Stimulated activated CD8-positive, alpha-beta memory T cell treated with anti-CD3 and anti-CD28 coated beads, Interleukin-2, amount 100 ng/mL, for 48 hours (primary cell): ENCODE results near the gene DMC1.
"Not testable (repeated sequence)": the region's sequence is repeated elsewhere in the genome, so short reads cannot be mapped to it uniquely, and the experiment has no call there.

ENCODE experiments used
- DNase-seq, 2 donors: peaks; one replicate each; pipeline ENCODE4 v3.0.0-alpha.2; 2020; ENCODE audit warnings: low read depth in 2 of 2

Gene DMC1

DNA sequence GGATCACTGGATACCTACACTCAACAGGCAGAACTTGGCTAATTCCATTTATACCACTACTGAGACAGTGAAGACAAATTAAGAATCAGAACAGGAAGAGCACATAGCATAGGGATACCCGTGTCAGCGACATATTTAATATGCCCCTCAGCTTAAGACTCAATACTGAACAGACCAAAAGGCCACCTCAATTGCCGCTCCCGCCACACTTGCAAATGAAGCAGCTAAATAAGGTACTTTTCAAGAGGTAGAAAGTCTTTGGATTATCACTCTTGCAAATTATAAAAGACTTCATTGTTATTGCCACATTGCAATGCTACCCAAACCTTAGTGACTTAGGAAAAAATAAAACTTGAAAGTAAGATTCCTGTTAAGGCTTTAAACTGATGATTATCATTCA, 67.0 kb downstream of the DMC1 start:
- DNase-seq = no peak

DNA sequence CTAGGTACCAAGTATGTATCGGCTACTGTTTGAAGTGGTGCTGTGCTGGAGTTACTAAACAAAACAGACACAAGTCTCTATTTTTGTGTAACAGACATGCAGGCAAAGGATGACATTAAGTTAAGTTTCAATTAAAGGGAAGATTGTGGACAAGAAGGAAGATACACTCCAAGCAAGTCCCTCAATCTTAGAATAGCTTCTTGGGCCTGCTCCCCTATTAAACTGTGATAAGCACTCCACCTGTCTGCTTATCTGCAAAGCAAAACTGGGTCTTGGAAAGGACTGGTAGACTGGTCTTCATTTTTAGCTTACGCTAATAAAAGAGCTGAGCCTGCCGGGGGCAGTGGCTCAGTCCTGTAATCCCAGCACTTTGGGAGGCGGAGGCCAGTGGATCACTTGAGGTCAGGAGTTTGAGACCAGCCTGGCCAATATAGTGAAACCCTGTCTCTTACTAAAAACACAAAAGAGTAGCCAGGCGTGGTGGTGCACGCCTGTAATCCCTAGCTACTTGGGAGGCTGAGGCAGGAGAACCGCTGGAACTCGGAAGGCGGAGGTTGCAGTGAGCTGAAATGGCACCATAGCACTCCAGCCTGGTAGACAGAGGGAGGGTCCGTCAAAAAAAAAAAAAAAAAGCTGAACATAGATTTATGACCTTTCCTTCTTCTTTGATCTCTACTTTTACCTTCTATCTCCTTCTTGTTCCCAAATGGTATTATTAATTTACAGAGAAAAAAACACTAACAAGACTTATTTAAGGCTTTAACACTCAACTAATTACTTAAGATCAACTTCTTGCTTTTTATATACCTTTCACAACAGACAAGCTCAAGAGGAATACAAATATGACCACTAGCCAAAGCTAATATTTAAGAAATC, 67.9 kb downstream of the DMC1 start:
- no peak for DNase-seq

DNA sequence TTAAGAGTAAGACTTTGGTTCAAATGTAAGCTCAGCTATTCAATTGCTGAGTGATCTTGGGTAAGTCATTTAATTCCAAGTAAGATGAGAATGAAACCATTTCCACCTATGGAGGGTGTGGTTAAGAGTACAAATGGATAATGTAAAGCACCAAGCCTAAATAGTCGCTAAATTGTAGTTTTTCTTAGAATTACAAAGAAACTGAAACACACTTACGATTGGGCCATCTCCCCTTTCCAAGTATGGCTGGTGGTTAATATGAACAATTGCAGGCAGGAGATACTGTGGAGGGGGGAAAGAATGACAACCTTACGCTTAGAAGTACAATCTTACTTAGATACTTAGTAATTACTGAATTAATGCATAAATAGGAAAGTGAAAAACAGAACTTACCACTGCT, 72.1 kb downstream of the DMC1 start:
- no peak for DNase-seq

DNA sequence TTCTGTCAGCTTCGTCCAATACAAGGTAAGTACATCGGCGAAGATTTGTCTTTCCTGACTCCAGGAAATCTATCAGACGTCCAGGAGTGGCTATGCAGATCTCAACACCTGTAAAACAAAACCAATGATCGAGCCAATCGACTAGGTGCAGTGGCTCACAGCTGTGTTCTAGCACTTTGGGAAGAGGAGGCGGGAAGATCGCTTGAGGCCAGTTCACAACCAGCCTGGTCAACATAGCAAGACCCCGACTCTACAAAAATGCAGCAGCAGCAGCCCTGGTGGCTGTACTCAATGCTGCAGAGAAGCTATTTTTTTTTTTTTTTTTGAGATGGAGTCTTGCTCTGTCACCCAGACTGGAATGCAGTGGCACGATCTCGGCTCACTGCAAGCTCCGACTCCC, 75.0 kb downstream of the DMC1 start:
- no peak for DNase-seq

DNA sequence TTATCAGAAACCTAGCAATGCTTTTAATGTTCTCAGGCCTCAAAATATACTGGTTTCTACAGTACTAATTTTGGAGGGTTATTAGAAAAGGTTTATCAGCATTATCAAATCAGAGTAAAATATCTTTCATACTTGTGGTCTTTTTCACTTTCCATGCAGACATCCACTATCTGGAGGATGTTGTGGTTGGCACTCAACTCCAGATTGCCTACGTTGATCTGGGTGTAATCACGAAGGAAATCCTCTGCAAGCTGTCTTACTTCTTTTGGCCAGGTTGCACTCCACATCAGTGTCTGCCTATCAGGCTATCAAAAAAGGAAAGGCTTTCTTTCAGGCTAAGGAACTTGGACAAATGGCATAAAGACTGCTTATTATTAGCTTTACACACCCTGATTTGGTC, 75.5 kb downstream of the DMC1 start:
- DNase-seq = no peak

DNA sequence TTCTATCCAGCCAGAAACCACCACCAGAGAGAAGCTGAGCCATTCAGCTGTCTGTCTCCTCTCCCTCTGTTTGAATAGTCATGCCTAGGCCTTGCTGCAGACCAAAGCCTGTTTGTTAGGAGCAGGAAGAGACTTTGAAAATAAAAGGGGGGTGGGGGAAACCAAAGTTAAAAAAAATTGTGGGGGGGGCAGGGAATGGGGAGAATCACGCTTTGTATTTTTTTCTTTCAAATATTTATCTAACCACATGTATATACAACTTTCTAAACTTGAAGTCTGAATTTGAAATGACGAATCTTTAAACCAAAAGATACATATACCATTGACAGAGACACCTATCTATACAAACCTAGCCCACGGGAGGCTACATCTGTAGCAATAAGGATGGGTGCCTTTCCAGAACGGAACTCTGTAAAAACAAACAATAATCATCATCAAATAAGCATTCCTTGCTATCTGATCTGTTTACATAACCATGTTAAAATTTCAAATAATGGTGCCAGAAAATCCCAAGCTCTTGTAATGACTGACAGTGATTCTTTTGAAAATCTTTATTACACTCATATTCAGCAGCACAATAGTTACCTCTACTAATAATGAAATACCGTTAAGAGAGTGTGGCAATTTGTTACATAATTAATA, 78.2 kb downstream of the DMC1 start:
- DNase-seq = no peak

DNA sequence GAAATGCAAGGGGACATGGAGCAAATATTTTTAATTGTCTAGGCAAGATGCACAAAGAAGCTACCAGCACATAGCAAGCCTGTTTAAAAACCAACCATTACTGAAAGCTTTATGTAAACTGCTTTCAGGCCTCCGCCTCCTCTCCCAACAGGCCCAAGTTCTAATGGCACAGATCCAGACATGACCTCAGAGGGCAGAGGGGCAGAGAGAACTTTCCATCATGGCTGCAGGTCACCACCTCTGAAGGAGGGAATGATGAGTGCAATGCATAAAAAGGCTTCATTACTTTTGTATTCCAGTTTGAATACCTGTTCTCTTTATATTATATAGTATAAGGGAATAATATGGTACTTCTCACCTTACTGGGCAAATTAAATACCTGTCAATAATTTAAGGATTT, 79.1 kb downstream of the DMC1 start:
- DNase-seq = no peak

DNA sequence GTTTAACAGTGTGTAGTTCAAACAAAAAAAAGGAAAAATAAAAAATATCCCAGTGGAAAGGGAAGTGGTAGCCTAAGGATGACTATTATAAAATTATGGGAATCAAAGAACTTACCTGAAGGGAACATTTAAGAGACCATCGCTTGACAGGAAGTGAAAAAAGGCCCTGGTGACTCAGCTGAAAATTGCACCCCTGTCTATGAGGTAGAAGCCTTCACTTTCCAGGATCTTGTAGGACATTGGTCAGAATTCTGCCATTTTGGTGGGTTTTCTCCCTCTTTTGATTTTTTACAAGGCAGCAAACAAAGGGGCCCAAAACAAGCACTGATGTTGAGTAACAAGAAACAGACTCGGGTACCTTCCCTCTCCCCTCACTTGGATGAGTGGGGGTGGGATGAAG, 79.5 kb downstream of the DMC1 start:
- no peak for DNase-seq

DNA sequence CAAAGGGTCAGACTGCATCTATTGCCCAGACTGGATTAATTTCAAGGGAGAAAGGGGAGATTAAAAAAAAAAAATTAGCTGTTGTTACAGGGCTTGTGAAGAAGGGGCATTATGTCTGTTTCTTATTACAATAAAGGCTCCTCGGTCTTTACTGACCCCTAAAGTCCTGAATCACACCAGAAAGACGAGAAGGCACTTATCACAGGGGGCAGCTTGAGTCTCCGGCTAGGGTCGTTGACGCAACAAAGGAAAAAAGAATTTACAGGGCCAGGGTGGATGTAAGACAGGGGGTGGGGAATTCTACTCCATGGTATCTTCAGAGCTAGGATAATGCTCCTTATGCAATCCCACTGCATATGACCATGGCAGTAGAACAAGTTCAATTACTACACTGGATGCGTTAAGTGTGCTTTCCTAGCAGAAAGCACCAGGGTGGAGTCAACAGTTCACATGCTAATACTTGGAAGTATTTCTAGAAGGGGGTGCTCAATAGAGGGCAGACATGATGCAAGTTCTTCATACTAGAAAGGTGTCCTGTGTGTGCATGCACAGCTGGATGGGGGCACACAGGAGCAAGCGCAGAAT, 80.3 kb downstream of the DMC1 start:
- no peak for DNase-seq

DNA sequence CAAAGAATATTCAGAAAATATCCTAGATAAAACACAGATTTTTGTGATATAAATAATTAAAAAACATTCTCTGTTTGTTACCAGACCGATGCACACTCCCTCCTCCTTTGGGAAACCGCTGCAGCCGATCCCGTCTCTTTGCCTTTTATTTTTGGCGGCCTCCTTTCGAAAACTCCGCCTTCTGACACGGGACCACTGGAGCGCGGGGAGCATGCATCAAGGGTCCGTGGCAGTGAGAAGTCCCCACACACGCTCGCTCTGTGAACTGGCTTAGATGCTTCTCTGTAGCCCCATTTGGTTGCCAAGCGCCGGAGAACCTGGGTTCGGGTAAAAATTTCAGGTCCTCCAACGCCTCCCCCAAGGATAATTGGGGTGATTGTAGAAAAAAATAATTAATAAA, 80.8 kb downstream of the DMC1 start:
- no peak for DNase-seq

DNA sequence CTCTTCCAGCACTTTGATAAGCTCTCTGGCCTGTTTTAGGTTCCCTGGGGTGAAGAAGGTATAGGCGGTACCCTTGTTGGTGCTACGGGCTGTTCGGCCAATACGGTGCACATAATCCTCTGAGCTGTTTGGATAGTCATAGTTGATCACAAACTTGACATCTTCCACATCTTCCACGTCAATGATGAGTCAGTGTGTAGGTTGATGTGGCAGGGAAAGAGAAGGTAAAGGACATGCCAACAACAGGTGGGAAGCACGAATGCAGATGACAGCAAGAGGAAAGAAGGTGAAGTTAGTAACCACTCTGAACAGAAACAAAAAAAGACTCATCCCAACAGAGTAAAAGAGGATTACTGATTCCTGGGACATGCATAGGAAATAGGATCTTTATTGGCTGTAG, 82.0 kb downstream of the DMC1 start:
- no peak for DNase-seq

DNA sequence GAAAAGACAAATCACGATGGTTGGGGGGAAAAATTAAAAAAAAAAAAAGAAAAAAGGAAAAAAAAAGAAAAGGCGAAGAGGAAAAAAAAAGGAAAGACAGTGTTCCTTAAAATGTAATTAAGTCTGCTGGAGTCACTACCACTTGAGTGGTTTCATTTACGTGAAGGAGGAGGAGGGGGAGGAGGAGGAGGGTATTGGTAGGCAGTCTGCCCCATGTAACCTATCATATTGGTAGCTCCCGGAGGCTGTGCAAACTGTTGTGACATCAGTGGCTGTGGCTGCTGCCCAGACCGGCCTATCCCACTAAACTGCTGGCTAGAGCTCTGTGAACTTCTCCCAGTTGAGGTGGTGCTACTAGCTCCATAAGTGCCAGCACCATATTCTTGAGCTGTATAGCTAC, 84.2 kb downstream of the DMC1 start:
- no peak for DNase-seq

DNA sequence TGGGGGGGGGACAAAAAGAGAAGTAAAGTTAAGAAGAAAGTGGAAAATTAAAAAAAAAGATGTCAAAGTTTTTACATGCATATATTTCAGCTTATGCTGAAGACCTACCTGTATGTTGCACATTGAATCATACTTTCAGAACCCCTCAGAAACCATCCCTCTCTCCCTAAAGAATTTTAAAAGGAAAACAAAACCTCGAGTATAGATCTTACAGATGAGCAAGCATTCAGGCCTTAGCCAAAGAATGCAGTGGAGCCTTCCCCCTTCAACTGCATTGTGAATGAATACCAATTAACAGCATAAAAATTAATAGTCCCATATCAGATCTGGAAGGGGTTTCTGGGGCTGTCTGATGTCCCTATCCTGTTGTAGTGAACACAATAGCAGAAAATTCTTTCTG, 85.7 kb downstream of the DMC1 start:
- no peak for DNase-seq

DNA sequence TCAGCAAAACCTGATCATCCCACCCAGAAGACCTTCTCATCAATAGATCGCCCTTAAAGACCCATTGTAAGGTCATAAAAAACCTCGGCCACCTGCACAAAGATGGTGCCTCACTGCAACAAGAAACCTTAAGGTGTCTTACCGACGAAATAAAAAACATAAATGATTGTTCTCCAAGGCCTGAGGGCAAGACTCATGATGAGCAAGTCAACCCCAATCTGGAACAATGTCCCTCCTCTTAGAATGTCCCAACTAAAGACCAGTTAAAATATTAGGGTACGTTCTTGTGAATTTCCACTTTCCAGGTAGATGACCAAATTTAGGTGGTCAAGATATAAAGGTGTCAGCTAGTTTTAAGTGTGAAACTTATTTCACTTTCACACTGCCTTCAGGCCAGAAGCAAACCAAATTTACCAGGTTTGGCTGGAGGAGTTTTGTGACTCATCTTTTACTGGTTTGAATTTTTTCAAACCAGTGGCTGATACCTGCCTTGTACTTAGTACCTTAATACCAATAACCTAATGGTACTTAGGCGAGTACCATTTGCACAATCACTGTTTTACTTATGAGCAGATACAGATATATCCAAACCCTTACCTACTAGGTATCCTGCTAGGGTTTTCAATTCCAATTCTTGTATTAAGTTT, 87.2 kb downstream of the DMC1 start:
- no peak for DNase-seq

DNA sequence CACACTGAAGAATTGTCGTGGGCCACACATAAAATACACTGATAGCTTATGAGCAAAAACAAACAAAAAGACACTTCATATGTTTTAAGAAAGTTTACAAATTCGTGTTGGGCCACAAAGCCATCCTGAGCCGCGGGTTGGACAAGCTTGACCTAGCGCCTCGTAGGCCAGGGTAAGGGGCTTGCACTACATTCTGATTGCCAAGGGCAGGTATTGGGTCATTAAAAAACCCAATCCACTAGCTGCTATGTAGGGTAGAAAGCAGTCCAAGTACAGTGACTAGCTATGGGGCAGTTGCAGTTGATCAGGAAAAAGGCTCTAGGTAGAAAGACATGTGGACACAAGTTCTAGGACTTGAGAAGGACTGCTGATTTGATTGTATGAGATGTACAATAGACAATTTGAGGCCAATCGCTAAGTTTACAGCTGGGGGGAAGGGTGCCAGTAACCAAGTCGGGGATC, 88.1 kb downstream of the DMC1 start:
- DNase-seq = no peak

DNA sequence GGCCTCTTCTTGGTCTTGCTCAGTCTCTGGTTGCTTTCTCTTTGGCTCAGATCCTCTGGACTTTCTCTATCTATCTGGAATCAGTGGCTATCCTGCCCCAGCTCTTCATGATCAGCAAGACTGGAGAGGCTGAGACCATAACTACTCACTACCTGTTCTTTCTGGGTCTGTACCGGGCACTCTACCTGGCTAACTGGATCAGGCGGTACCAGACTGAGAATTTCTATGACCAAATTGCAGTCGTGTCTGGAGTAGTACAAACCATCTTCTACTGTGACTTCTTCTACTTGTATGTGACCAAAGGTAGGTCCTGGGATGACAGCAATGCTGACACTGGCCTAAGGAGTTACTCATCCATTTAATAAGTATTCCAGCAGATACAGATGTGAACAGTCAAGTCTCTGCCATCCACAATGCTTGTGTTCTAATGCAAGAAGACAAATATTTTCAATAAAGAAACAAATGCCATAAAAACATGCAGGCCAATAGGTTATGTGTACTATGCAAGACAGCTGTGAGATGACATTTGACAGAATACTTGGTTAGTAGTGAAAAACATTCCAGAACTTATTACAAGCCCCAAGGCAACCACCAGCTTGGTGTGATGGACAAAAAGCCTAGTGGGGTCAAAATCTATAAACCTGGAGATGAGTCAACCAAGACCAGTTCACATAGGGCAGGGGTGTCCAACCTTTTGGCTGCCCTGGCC, 88.7 kb downstream of the DMC1 start:
- DNase-seq = no peak

DNA sequence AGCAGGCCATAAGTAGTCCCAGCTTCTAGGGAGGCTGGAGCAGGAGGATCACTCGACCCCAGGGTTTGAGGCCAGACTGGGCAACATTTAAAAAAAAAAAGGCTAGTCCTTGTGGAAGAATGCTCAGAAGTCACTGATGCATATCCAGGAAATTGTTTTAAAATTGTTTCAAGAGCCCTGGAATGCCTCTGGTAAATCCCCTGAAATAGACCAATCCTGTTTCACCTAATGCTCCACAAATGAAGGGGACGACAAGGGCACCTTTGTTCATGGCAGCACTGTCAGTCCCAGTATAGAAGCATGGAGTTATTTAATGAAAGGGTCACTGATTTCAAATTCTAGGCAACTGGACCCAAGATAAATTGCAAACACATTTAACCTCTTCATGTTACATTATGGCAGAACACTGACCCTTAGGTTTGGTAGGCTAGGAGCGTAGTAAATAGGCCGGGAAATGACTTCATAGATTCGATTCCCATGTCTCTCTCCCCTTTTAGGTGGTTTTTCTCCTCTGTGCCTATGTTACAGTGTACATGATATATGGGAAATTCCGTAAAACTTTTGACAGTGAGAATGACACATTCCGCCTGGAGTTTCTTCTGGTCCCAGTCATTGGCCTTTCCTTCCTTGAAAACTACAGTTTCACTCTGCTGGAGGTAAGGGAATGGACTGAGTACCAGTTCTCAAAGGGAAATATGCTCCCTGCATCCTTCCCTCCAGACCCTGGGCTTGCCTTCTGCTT, 90.7 kb downstream of the DMC1 start:
- no peak for DNase-seq

DNA sequence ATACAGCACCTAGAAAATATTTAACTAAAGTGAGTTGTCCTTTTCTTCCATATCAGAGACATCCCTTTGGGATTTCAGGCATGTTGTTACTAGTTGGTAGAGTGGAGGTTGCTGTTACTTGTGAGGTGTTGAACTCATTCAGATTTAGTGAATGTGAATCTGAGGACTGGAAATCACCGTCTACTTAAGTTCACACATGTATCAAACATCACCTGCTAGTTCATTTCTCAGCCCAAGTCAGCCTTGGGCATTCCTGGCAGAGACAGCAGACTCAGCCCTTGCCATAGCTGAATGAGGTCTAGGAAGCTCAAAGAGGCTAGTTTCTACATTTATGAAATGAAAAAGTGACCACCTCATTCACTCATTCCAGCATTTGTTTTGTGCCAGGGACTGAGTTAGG, 92.4 kb downstream of the DMC1 start:
- no peak for DNase-seq

DNA sequence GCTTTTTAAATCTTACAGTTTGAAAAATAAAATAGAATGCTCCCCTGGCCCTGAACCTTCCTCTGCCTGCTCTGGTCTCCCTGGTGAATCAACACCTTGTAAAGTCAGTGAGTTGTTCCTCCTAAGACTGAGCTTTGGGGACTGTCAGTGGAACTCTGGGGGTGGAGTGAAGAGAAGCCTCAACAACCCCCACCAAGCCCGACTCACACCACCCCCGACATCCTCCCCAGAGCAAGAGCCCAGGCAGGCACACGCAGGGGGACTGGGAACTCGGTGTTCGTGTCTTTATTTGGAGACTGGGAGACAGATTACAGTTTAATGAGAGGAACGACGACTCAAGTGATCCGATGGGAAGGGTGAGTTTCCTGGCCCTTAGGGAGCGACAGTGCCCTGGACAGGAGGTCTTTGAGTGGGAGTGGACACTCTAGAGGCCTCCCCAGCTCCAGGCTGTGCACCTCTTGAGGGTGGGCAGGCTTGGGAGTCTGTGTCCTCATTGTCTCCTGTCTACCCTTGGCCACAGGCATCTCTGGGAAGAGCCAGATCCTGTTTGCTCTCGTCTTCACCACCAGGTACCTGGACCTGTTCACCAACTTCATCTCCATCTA, 95.9 kb downstream of the DMC1 start:
- no peak for DNase-seq

DNA sequence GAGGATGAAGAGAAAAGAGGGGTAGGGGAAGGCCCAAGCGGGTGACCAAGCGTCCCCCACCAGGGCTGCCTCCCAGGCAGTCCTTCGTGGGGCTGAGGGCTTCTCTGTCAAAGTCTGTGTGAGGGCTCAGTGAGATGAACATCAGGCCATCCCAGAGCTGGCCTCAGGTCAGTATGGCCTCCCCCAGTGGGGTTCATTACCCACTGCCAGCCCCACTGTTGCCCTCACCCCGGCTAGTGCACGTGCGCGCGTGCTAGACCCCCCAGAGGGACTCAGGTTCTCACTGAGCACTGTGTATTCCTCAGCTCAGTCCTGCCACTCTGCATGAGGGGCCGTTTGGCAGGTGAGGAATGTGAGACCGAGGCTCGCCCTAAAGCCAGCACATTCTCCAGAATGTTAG, 98.7 kb downstream of the DMC1 start:
- DNase-seq = no peak

DNA sequence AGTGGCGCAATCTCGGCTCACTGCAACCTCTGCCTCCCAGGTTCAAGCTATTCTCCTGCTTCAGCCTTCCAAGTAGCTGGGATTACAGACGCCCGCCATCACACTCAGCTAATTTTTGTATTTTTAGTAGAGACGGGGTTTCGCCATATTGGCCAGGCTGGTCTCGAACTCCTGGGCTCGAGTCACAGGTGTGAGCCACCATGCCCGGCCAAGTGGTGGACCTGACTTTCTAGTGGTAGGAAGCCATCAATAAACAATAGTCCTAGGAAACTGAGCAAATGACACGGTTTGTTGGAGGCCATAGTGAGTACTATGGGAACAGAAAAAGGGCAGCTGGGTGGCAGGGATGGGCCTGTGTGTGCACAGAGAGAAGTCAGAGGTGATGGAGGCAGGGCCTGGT, 99.8 kb downstream of the DMC1 start:
- DNase-seq = not testable (repeated sequence)
